Neural progenitor cell (in vitro differentiated cells): ENCODE results near the gene MAD1L1.

ENCODE experiments used
- CTCF ChIP-seq: fragments of 200-600 bp; sonication (generic); IDR thresholded peaks from 2 replicates; pipeline ENCODE4 v1.5.1; 2017; ENCODE audit warnings: antibody characterized with exemption, mild to moderate bottlenecking
- EZH2 ChIP-seq: fragments of 200-600 bp; sonication (generic); IDR thresholded peaks from 2 replicates; pipeline ENCODE4 v1.6.1; 2017; ENCODE audit warnings: antibody characterized with exemption, mild to moderate bottlenecking, moderate library complexity
- EZH2phosphoT487 ChIP-seq: fragments of 200-600 bp; sonication (generic); IDR thresholded peaks from 2 replicates; pipeline ENCODE4 v1.6.1; 2017; ENCODE audit warnings: antibody characterized with exemption

DNA sequence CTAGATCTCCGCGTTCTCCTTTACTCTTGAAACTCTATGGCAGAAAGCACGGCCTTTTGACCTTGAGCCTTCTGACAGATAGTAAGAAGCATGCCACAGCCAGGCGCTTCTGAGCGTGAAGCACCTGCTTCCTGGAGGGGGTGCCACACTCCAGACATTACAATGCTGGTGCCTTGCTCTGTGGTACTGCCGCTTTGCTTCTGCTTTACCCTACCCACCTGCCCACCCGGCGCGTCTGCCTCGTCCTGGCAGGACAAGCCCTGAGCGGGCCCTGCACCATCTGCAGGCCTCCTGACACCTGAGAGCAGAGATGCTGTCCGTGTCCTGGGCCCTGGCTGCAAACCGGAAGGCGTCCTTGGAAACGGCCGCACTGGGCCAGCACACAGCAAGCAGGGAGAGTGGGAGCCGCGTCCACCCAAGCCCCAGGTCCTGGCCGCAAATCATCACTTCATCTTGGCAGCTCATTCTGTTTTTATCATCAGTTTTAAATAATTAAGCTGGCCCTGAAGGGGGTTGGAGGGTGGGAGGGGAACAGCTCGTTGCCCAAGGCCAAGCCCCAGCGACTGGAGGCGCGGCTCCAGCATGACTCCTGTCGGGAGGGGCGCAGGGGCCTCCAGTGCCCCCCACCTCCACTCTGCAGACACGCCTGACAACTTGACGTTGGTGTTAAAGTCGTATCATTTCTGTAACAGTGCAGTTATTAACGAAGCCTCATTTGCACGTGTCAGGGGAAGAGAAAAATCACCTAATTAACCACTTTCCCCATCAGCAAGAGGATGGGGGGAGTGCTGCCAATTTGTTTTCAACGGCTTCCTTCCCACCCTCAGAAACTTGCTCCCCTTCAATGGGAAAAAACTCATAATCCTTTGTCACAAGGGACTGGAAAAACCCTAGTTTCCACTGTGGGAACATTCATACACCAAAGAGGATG is 132.2 kb downstream of the MAD1L1 start:
- TF ChIP-seq CTCF (no peak), EZH2 (no peak), EZH2phosphoT487 (no peak)
